Nephron progenitor cell (in vitro differentiated cells): ENCODE results near the gene GYS1.

Experiments used
- DNase-seq: peaks from one replicate; pipeline ENCODE4 v3.0.0; 2021
- H3K27ac Mint-ChIP-seq: 2 replicates; pipeline ENCODE4 v1.8.0; 2021; ENCODE audit warnings: mild to moderate bottlenecking, moderate library complexity, mixed read lengths
- H3K27me3 Mint-ChIP-seq: 2 replicates; pipeline ENCODE4 v1.8.0; 2021; ENCODE audit warnings: mild to moderate bottlenecking, low read depth, mixed read lengths; ENCODE audit not compliant: poor library complexity
- H3K36me3 Mint-ChIP-seq: 2 replicates; pipeline ENCODE4 v1.8.0; 2021; ENCODE audit warnings: low read depth, mixed read lengths
- H3K4me1 Mint-ChIP-seq: 2 replicates; pipeline ENCODE4 v1.8.0; 2021; ENCODE audit warnings: mixed read lengths
- H3K4me3 Mint-ChIP-seq: 2 replicates; pipeline ENCODE4 v1.8.0; 2021; ENCODE audit warnings: mild to moderate bottlenecking, moderate library complexity, mixed read lengths
- H3K9me3 Mint-ChIP-seq: 2 replicates; pipeline ENCODE4 v1.8.0; 2021; ENCODE audit warnings: mild to moderate bottlenecking, moderate library complexity, mixed read lengths
- TF ChIP-seq, protein P1 (sequence below): fragments of 200-600 bp; sonication (generic); IDR thresholded peaks from 2 replicates; pipeline ENCODE4 v1.5.0; 2021; ENCODE audit warnings: antibody characterized with exemption

The GYS1 gene

DNA sequence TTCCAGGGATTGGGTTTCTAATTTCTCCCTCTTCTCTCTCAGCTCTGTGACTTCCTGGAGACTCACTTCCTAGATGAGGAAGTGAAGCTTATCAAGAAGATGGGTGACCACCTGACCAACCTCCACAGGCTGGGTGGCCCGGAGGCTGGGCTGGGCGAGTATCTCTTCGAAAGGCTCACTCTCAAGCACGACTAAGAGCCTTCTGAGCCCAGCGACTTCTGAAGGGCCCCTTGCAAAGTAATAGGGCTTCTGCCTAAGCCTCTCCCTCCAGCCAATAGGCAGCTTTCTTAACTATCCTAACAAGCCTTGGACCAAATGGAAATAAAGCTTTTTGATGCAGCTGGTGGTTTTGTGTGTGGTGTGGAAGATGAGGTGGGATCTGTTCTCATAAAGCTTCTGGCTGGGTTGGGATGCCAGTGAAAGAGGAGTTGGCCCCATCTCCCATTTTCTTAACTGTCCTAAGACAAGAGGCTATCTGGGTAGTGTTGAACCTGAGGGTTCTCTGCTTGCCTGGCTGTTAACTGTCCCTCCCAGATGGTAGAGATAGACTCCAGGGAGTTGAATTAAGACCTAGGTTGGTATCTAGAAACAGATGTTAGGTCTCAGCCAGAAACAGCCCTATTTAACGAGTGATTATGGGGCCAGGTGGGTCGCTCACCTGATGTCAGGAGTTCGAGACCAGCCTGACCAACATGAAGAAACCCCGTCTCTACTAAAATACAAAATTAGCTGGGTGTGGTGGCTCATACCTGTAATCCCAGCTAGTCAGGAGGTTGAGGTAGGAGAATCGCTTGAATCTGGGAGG lies 26.4 kb downstream of the GYS1 start:
- no peaks in the 10 kb centered on the region for H3K9me3 Mint-ChIP-seq
- peak overlapping the region; percentile 99 for H3K4me3 Mint-ChIP-seq
- H3K27ac Mint-ChIP-seq: peak overlapping the region; percentile 77
- TF ChIP-seq, protein P1, sequence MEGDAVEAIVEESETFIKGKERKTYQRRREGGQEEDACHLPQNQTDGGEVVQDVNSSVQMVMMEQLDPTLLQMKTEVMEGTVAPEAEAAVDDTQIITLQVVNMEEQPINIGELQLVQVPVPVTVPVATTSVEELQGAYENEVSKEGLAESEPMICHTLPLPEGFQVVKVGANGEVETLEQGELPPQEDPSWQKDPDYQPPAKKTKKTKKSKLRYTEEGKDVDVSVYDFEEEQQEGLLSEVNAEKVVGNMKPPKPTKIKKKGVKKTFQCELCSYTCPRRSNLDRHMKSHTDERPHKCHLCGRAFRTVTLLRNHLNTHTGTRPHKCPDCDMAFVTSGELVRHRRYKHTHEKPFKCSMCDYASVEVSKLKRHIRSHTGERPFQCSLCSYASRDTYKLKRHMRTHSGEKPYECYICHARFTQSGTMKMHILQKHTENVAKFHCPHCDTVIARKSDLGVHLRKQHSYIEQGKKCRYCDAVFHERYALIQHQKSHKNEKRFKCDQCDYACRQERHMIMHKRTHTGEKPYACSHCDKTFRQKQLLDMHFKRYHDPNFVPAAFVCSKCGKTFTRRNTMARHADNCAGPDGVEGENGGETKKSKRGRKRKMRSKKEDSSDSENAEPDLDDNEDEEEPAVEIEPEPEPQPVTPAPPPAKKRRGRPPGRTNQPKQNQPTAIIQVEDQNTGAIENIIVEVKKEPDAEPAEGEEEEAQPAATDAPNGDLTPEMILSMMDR: no peak
- no peak for DNase-seq
- peaks cover 7% of the 10 kb centered on the region for H3K27me3 Mint-ChIP-seq
- H3K4me1 Mint-ChIP-seq: peaks cover 69% of the 10 kb centered on the region
- peaks cover 48% of the 10 kb centered on the region for H3K36me3 Mint-ChIP-seq

DNA sequence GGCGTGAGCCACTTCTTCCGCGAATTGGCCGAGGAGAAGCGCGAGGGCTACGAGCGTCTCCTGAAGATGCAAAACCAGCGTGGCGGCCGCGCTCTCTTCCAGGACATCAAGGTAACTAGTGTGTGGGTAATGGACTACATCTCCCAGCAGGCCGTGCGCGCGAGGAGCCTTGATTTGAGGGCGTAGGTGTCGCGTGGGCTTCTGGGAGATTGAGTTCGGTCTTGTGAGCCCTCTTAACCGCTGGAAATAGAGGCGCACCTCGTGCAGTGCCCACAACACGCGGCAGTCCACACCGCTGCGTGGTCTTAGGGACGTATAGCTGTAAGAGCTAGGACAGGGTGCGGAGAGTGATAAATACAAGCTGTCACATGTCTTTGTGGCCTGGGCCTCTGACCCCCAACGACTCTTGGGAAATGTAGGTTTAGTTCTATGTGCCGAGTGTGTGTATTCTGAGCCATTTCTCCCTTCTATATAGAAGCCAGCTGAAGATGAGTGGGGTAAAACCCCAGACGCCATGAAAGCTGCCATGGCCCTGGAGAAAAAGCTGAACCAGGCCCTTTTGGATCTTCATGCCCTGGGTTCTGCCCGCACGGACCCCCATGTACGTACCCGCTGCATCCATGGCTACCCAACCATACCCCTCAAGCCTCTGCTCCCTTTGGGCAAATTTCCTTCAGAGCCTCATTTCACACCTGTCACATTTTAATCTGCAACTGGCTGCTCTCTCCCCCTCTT lies 27.1 kb downstream of the GYS1 start:
- peaks cover 7% of the 10 kb centered on the region for H3K27me3 Mint-ChIP-seq
- H3K4me1 Mint-ChIP-seq: peaks cover 75% of the 10 kb centered on the region
- H3K27ac Mint-ChIP-seq: peak overlapping the region; percentile 94
- peak overlapping the region; percentile 99 for H3K4me3 Mint-ChIP-seq
- TF ChIP-seq, protein P1: no peak
- peak; percentile 86 for DNase-seq
- no peaks in the 10 kb centered on the region for H3K9me3 Mint-ChIP-seq
- peaks cover 51% of the 10 kb centered on the region for H3K36me3 Mint-ChIP-seq

DNA sequence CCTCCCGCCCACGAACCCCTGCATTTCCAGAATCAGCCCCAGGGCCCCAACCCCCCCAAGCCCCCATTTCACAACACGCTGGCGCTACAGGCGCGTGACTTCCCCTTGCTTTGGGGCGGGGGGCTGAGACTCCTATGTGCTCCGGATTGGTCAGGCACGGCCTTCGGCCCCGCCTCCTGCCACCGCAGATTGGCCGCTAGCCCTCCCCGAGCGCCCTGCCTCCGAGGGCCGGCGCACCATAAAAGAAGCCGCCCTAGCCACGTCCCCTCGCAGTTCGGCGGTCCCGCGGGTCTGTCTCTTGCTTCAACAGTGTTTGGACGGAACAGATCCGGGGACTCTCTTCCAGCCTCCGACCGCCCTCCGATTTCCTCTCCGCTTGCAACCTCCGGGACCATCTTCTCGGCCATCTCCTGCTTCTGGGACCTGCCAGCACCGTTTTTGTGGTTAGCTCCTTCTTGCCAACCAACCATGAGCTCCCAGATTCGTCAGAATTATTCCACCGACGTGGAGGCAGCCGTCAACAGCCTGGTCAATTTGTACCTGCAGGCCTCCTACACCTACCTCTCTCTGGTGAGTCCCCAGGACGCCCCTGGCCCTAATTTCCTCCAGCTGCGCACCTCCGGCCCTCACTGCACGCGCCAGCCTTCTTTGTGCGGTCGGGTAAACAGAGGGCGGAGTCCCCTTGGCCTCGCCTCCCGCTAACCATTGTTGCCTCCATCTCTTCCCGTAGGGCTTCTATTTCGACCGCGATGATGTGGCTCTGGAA lies 27.9 kb downstream of the GYS1 start, which contains the start of gene FTL:
Gene FTL, plus strand, starts transcription at position 270 of the 766 bp plus-strand sequence. Its CDS starts 199 bp downstream, at position 469.
- peaks cover 7% of the 10 kb centered on the region for H3K27me3 Mint-ChIP-seq
- H3K36me3 Mint-ChIP-seq: peaks cover 46% of the 10 kb centered on the region
- peaks cover 70% of the 10 kb centered on the region for H3K4me1 Mint-ChIP-seq
- TF ChIP-seq, protein P1: no peak
- H3K4me3 Mint-ChIP-seq: peak within 1 kb of the TSS; percentile 99
- H3K27ac Mint-ChIP-seq: peak within 1 kb of the TSS; percentile 94
- peak; percentile 94 for DNase-seq
- H3K9me3 Mint-ChIP-seq: no peaks in the 10 kb centered on the region

DNA sequence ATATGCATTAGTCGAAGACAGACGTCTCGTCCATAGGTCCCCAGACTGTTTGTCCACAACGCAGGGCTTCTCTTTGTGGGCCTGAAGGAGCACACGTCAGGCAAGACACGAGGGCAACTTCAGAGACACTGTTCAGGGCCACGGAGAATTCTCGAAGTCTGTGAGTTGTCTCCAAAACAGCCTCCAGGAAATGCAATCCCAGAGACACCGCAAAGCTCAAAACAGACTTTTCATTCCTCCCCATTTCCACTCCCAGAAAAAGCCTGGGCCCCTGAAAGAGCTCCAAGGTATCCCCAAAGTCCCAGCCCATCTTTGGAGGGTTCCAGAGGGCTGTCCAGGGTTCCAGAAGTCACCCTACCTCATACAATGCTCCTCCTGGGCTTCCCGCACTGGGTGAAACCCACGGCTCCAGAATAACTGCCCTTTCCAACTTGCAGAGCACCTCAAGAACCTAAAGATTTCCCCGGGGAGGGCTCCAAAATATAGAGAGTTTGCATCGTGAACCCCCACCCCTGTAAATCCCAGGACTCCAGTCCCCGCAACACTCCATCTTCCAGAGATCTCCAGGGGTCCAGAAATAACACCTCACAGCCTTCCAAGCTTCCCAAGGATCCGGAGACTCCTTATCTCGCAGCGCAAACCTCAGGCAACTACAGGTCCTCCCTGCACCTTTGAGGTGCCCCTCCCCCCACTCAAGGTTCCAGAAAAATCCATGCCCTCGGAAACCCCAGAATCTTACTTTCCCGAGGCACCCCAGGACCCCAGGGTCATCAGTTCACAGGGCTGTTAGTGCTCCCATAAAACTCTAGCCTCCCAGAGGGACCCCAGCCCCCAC lies 28.7 kb downstream of the GYS1 start:
- Mint-ChIP-seq H3K36me3 (peaks cover 39% of the 10 kb centered on the region), H3K27me3 (peaks cover 7% of the 10 kb centered on the region), H3K4me3 (peak overlapping the region; percentile 99), H3K4me1 (peaks cover 63% of the 10 kb centered on the region), H3K9me3 (no peaks in the 10 kb centered on the region), H3K27ac (peak overlapping the region; percentile 94)
- TF ChIP-seq, protein P1: no peak
- DNase-seq: no peak
